SKM-1 treated with dmso at 0.1 percent for 144 hours (cell line): Measurements from ENCODE around the gene RSL24D1.
A peak's percentile ranks its signal among the peaks of the same experiment; 100 is the strongest.
"Not testable (repeated sequence)": the region's sequence is repeated elsewhere in the genome, so short reads cannot be mapped to it uniquely, and the experiment has no call there.

Source experiments
- DNase-seq: peaks from one replicate; lab custom pipeline; 2025; ENCODE audit not compliant: unreplicated experiment; lab: John Stamatoyannopoulos, UW

The RSL24D1 gene

DNA sequence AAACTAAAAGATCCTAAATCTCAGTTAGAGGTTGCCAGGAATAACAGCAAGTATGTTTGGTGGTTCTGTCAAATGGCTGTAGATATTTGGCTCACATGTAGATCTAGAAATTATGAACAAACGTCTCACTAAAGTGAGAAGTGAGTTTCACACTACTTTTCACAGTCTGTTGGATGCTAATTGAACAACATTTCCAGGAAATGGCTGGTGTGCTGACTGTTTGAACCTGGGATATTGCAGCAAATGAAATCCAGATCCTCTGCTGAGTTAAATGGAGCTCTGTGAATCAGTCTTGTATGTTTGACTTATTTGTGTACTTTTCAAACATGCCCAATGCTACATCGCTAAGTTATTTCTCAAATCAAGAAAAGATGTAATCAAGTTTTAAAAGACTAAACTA, 21.3 kb upstream of the RSL24D1 start:
- peak; percentile 24 for DNase-seq

DNA sequence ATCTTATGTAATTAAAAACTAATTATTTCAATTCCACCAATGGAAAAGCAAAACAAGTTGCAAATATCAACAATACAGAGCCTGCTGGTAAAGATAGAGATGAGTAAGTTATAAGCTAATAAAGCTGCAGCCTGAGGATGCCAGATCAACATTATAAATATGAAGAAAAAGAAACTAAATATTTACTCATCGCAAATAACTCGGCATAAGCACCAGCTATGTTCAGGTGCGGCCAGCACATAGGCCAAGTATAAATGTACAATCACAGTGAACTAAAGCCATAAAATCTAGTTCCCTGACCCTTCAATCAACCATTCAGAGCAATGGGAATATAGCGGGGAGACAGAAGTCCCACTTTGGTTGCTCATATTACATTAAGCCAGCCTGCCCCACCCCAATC, 7.7 kb upstream of the RSL24D1 start:
- no peak for DNase-seq

DNA sequence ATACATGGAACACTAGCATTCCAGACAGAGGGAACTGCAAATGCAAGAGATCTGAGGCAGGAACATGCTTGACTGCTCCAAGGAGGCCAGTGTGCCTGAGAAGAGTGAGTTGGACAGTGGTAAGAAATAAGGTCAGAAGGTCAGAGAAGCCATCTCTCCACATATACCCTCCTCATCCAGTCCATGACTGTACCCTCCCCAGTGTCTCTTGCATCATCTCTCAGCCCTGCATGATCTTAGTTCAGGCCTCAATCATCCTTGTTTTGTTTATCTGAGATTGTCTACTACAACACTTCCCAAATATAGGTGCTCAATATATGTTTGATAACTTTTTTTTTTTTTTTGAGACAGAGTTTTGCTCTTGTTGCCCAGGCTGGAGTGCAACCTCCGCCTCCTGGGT, 5.5 kb upstream of the RSL24D1 start:
- no peak for DNase-seq

DNA sequence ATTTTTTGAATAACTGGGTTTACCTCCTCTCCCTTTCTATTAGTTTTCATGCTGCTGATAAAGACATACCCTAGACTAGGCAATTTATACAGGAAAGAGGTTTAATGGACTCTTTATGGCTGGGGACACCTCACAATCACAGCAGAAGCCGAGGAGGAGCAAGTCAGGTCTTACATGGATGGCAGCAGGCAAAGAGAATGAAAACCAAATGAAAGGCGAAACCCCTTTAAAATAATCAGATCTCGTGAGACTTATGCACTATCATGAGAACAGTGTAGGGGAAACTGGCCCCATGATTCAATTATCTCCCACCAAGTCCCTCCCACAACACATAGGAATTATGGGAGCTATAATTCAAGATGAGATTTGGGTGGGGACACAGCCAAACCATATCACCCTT, 2.0 kb upstream of the RSL24D1 start:
- DNase-seq: no peak

DNA sequence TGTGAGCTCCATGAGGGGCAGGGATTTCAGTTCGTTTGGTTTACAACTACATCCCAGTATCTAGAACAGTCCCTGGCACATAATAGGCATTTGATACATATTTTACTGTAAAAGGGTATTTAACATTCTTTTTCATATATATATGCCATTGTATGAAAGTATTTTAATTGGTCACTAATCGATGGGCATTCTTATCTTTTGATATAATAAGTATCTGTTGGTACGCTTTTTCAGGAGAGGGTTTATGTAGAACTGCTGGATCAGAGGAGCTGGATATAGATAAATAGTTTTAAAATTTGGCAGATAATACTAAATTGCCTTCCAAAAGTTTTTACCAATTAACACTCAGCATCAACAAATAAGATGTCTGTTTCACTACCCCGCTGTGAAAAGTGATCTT, 978 bp upstream of the RSL24D1 start:
- DNase-seq: no peak

DNA sequence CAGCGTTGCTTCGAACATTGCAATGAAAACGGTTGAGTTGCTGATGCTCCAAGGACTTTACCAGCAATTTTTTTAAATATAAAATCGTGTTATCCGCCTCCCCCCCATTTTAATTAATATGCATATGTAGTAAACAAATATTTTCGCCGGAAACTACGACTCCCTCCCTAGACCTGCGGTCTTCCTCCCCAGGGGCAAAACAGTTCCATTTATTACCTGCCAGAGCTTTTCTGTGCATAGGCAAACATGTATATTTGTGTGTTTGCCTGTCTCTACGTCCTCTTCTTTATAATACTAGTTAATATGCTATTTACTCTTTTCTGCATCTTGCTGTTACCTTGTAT, 593 bp upstream of the RSL24D1 start:
- DNase-seq: no peak

DNA sequence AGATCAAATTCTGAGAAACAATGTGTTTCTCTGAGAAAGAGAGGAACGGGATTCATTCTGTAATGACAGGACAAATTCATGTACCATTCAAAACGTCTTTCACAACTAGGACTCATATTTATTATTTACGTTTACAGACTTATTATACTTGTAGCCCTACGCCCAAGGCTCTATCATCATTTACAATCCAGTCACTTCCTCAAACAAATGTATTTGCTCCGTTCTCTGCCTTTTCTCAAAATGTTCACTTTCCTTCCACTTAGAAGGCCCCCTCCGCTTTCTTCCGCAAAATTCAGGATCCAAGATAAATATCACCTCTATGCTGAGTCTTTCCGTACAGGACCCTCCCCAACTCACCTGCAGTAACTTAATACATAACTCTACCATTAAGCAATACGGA, 745 bp downstream of the RSL24D1 start:
- peak; percentile 20 for DNase-seq

DNA sequence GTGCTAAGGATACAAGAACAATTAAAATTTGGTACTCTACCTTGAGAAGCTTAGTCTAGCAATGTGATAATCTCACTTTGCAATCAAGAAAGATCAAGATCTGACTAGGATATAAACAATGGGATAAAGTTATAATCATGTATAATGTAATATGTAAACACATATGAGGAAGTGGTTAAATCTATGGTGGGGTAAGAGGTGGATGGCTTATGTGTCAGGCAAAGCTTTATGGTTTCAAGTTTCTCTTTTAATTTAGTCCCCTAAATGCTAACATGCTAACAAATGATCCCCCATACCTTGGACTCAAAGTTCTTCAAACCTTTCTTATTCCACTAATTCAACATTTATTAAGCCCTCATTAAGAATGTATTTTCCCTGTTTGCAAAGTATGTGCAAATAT, 2.5 kb downstream of the RSL24D1 start:
- no peak for DNase-seq

DNA sequence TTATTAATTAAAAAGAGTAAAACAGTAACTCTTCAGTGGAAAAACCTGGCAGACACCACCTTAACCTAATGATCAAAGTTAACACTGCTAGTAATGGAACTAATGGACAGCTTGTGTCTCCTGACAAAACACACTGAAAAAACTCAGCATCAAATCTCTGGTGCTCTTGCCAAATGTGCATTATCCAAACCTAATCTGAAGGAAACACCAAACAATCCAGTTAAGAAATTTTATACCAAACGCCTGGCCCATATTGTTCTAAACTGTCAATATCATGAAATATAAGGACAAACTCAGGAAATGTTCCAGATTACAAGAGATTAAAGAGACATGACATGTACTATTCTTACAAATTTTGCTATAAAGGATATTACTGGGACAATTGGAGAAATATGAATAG, 10.4 kb downstream of the RSL24D1 start:
- no peak for DNase-seq

DNA sequence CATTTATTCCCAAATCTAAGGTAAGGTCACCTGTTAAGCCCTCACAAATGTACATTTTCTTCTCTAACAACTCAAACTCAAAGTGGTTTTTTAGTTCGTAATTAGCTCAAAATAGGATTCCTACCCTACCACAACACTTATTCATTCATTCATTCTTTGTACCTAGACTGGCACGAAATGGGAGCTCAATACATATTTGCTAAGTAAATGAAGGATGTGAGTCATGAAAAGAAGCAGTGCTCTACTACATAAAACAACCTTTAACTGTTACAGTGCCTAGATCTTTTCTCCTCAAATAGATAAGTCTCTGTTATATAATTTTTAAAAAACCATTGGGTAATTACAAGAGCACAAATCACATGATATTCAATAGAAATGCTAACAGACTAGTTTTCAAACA, 13.1 kb downstream of the RSL24D1 start:
- DNase-seq: no peak

DNA sequence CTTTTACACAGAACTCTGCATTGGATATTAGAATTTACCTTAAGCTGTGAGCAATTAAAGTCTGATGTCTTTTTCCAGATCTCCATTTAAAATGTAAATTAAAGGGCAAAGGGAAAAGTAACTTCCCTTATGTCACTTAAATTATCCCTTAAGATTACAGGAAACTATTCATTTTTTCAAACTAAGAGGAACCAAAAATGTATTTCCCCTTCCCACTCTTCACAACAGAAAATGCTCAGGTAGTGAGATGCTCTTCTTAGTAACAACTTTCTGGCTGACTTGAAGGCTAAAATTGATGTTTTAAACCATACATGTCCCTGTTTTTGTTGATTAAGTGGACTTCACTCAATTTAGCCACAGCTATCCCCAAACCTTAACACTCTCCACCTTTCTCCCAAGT, 17.6 kb downstream of the RSL24D1 start:
- DNase-seq: no peak

DNA sequence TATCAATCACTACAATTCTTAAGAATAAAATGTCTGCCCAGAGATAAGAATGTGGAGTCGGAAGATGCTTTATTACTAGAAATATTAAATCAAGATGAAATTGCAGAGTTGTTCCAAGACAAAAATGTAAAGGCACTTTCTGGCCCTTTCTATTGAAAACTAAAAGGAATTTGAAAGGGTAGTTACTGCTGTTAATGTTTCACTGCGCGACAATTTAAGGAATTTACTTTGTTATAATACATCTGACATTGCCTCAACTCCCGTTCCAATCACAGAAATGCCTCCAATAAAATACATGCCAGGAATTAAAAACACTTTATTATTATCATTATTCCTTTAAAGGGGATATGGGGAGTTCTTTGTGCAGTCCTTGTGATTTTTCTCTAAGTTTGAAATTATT, 26.4 kb downstream of the RSL24D1 start:
- DNase-seq: no peak

DNA sequence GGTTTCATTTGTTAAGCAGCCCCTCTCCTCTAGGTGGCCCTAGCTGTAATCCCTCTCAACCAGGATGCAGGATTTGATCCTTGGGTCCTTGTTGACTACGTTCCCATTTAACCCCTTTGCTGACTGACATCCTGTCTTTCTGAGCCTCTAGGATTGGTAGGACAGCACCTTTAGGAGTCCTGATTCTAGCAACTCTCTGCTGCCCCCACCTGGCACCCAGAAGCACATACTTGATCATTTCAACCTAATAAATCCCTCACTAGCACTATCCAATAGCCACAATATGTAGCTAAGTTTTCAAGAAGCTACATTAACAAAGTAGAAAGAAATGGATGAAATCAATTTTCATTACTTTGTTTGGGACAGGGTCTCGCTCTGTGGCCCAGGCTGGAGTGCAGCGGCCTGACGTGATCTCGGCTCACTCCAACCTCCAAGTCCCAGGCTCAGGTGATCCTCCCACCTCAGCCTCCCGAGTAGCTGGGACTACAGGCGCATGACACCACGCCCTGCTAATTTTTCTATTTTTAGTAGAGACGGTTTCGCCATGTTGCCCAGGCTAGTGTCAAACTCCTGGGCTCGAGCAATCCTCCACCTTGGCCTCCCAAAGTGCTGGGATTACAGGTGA, 28.3 kb downstream of the RSL24D1 start:
- peak; percentile 62 for DNase-seq

DNA sequence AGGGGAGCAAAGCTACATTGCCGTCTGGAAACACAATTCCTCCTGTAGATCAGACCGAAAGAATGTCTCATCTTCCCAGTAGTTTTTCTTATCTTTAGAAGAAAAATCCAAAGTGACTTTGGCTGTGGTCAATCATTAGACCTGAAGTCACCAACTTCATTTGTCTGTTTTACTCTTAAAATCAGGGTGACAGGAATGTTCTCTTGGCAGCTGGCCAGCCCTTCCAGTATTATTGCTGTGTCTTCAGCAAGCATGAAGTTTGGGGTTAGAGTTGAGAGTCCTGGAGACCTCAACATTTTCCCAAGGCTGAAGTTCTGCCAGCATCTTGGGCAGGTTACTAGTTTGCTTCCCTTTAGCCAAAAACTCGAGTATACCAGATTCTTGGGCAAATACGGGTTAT, 32.5 kb downstream of the RSL24D1 start:
- DNase-seq: no peak

DNA sequence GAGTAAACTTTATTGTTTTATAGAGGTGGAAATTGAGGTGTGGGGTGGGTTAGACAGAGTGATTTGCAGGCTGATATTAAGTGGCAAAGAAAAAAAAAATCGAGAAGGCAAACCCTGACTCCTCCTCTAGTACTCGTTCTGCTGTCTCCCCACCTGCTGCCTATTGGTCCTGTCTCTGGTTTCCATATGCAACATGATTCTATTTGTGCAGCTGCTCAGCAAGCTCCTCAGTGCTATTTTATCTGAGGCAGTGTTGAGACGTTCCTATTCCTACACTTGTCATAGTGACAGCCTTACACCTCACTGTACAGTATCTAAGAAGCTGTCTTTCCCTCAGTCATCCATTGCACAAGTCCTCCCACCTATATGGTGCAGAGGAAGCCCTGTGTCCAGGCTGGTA, 45.1 kb downstream of the RSL24D1 start:
- DNase-seq: no peak

DNA sequence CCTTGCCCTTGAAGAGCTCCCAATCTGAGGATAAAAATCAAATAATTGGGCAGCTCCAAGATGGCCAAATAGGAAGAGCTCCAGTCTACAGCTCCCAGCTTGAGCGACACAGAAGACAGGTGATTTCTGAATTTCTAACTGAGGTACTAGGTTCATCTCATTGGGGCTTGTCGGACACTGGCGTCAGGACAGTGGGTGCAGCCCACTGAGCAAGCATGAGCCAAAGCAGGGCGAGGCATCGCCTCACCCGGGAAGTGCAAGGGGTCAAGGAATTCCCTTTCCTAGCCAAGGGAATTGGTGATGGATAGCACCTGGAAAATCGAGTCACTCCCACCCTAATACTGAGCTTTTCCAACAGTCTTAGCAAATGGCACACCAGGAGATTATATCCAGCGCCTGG, 53.6 kb downstream of the RSL24D1 start:
- not testable (repeated sequence) for DNase-seq

DNA sequence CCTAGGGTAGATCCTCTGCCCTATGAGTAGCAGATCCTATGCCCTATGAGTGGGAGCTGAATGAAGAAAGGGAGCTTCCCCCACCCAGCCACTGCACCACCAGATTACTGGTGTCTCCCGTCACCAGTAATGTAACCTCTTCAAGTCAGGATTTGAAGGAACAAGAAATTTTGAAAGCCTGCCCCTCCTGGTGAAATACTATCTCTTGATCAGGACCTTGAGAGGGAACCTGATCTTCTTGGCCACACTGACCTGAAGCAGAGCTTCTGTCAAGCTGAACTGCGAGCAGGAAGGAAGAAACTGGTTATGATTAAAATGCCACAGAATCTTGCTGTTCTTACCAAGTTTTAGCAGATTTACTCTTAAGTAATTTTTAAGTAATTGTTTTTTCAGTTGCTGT, 62.8 kb downstream of the RSL24D1 start:
- DNase-seq: no peak

DNA sequence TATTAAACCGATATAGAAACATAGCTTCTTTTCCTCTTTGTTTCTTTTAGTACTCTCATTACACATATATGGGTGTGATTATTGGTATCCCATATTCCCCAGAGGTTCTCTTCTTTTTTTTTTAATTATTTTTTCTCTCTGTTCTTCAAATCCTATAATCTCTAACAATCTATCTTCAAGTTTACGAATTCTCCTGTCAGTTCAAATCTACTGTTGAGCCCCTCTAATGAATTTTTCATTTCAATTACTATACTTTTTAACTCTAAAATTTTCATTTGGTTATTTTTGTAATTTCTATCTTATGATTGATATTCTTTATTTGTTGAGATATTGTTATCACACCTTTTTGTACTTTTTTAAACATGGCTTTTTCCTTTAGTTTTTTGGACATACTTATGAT, 64.1 kb downstream of the RSL24D1 start:
- DNase-seq: no peak
